Smooth muscle cell (in vitro differentiated cells): Measurements from ENCODE around the gene LRRC51. TPM values are rescaled to one million over a fixed set of nuclear protein-coding genes. Genes with fewer than 3 reads are reported as not detected.
A peak's percentile ranks its signal among the peaks of the same experiment; 100 is the strongest.

Experiments
- DNase-seq: peaks from one replicate; lab custom pipeline; 2025; ENCODE audit not compliant: unreplicated experiment; lab: John Stamatoyannopoulos, UW
- H2AFZ ChIP-seq: fragments of 200-600 bp; sonication (generic); 2 replicates; pipeline ENCODE4 v1.6.0; 2016; ENCODE audit warnings: antibody characterized with exemption, low read depth, mild to moderate bottlenecking
- H3F3A ChIP-seq: fragments of 200-600 bp; sonication (generic); 2 replicates; pipeline ENCODE4 v1.6.0; 2017; ENCODE audit warnings: antibody characterized with exemption, low read depth
- H3K27ac ChIP-seq: fragments of 200-600 bp; sonication (generic); 2 replicates; pipeline ENCODE4 v1.5.1; 2016; ENCODE audit warnings: low read depth, mild to moderate bottlenecking
- H3K27me3 ChIP-seq: fragments of 200-600 bp; sonication (generic); 2 replicates; pipeline ENCODE4 v1.6.1; 2016; ENCODE audit warnings: low read depth, mild to moderate bottlenecking
- H3K36me3 ChIP-seq: fragments of 200-600 bp; sonication (generic); 2 replicates; pipeline ENCODE4 v1.5.1; 2016; ENCODE audit warnings: low read depth
- H3K4me1 ChIP-seq: fragments of 200-600 bp; sonication (generic); 2 replicates; pipeline ENCODE4 v1.5.1; 2016; ENCODE audit warnings: low read depth
- H3K4me2 ChIP-seq: fragments of 200-600 bp; sonication (generic); 2 replicates; pipeline ENCODE4 v1.6.0; 2016; ENCODE audit warnings: mild to moderate bottlenecking
- H3K4me3 ChIP-seq: fragments of 200-600 bp; sonication (generic); 2 replicates; pipeline ENCODE4 v1.5.1; 2016; ENCODE audit warnings: mild to moderate bottlenecking
- H3K79me2 ChIP-seq: fragments of 200-600 bp; sonication (generic); 2 replicates; pipeline ENCODE4 v1.6.0; 2016; ENCODE audit warnings: low read depth, mild to moderate bottlenecking
- H3K9ac ChIP-seq: fragments of 200-600 bp; sonication (generic); 2 replicates; pipeline ENCODE4 v1.6.0; 2016; ENCODE audit warnings: low read depth
- H3K9me3 ChIP-seq: fragments of 200-600 bp; sonication (generic); replicated peaks from 2 replicates; pipeline ENCODE4 v1.5.1; 2016; ENCODE audit warnings: low read depth
- H4K20me1 ChIP-seq: fragments of 200-600 bp; sonication (generic); 2 replicates; pipeline ENCODE4 v1.6.0; 2016; ENCODE audit warnings: low read depth
- CTCF ChIP-seq: fragments of 200-600 bp; sonication (generic); IDR thresholded peaks from 2 replicates; pipeline ENCODE4 v1.5.1; 2017; ENCODE audit warnings: borderline replicate concordance, mild to moderate bottlenecking, antibody characterized with exemption; ENCODE audit not compliant: insufficient read depth, poor library complexity, severe bottlenecking
- WGBS: methylation state at CpG from one replicate; pipeline ENCODE4 v1.1.7; 2016; ENCODE audit warnings: low lambda C conversion rate; 5-methylcytosine and 5-hydroxymethylcytosine counted together
- polyA plus RNA-seq: library from polyadenylated mRNA; unstranded; fragments of >200 nt; fragmentation: Nextera tagmentation; extraction: Ambion mirVana; gene quantifications from 2 replicates; pipeline ENCODE4 v1.2.1, GENCODE V29; 2016
- total RNA-seq: library from RNA; depleted of rRNA; stranded (reverse); fragments of >200 nt; gene quantifications from 2 replicates; pipeline ENCODE4 v1.2.3, GENCODE V29; 2014

Gene LRRC51
- total and polyA plus RNA-seq, 2 experiments from 2014 or later, result 1.1 to 6.1 TPM

- Histone ChIP-seq H2AFZ (peak within 1 kb of the TSS; percentile 70), H3K79me2 (no peaks in the 10 kb centered on the region), H3K27ac (peak within 1 kb of the TSS; percentile 93), H3K9me3 (no peaks in the 10 kb centered on the region), H3K36me3 (no peaks in the 10 kb centered on the region), H4K20me1 (no peaks in the 10 kb centered on the region), H3F3A (peaks cover 10% of the 10 kb centered on the region), H3K9ac (peak within 1 kb of the TSS; percentile 88), H3K4me3 (peak within 1 kb of the TSS; percentile 52), H3K4me2 (peak within 1 kb of the TSS; percentile 80), H3K27me3 (no peaks in the 10 kb centered on the region), H3K4me1 (no peaks in the 10 kb centered on the region)
- TF ChIP-seq CTCF, result no peak
- 1% methylated on average over 49 of the region's 49 CpGs for WGBS
- DNase-seq, result peak; percentile 97
Measured at GRCh38 chr11:72112143-72112977, 31.7 kb downstream of the LRRC51 start, which contains the start of gene ANAPC15. Gene ANAPC15, minus strand, starts transcription at chr11:72112695. Its CDS starts 1,419 bp downstream, at chr11:72111276.

DNA sequence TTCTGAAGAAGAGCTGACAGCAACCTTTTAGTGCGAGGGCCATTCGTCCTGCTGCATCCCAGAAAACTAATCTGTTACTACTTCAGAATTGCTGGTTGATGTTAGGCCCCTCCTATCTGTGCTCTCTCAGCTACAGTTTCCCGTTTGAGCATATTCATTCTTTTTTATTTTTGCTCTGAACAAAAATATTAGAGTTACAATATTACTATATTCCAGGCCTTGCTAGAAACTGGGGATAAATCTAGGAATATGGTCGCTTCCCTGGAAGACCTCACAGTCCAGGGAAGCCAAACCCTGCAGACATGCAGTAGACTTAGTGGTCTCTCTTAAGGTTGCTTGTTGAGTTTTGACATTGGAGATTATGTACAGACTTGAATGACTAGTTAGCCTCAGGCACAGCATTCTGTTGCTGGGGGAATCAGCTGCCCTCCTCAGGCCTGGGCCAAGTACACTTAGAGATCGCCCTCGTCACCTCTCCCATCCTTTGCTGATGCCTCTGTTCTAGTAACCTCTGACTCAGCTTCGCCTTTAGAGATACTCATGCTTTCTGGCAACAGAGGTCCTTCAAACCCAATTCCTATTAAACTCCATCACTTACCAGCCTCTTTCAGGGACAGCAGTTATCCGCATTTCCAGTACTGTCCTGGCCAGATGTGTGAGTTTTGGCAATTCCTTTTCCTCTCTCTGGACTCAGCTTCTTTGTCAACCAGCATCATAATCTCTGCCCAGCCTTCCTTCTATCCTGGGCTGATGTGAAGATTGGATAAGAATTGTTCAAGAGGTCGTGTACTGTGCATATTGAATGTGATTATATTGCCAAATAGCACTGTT lies 32.5 kb downstream of the LRRC51 start:
- TF ChIP-seq CTCF, result no peak
- Histone ChIP-seq H3K4me1 (no peaks in the 10 kb centered on the region), H3F3A (peaks cover 10% of the 10 kb centered on the region), H4K20me1 (no peaks in the 10 kb centered on the region), H3K79me2 (no peaks in the 10 kb centered on the region), H3K27me3 (no peaks in the 10 kb centered on the region), H3K9me3 (no peaks in the 10 kb centered on the region), H3K27ac (peak overlapping the region; percentile 93), H3K4me3 (peak overlapping the region; percentile 52), H2AFZ (peak overlapping the region; percentile 70), H3K9ac (peak overlapping the region; percentile 88), H3K4me2 (peak overlapping the region; percentile 80), H3K36me3 (no peaks in the 10 kb centered on the region)
- no peak for DNase-seq
- 61% methylated on average over 9 of the region's 9 CpGs for WGBS

DNA sequence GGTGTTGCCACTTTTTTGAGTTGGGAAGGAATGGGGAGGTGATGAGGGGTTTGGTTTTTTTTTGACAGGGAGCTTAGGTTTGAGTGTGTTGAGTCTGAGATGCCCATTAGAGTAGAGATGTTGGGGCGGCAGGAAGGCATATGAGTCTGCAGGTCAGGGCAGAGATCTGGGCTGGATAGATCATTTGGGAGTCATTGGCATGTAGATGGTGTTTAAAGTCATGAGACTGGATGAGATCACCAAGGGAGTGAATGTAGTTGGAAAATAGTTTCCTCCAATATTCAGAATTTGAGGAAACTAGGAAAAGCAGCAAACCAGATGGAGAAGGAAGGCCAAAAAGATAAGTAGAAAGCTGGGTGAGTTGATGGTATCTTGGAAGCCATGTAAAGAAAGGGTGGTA lies 33.9 kb downstream of the LRRC51 start:
- Histone ChIP-seq H3K9ac (no peak overlapping the region), H2AFZ (no peak overlapping the region), H3K36me3 (no peaks in the 10 kb centered on the region), H3F3A (peaks cover 10% of the 10 kb centered on the region), H3K79me2 (no peaks in the 10 kb centered on the region), H3K4me1 (no peaks in the 10 kb centered on the region), H3K4me2 (no peak overlapping the region), H3K27ac (no peak overlapping the region), H3K9me3 (no peaks in the 10 kb centered on the region), H3K27me3 (no peaks in the 10 kb centered on the region), H4K20me1 (no peaks in the 10 kb centered on the region), H3K4me3 (no peak overlapping the region)
- 100% methylated on average over 1 of the region's 1 CpG for WGBS
- no peak for DNase-seq
- no peak for TF ChIP-seq CTCF
